Calu3 (cell line): ENCODE measurements around the gene SNX8. TPM values are rescaled to one million over a fixed set of nuclear protein-coding genes. Genes with fewer than 3 reads are reported as not detected.
A peak's percentile ranks its signal among the peaks of the same experiment; 100 is the strongest.

Experiments
- BruUV-seq: library from RNA; stranded (reverse); fragments of 400-500 nt; replicated peaks from 2 replicates; lab custom pipeline; 2021; lab: Mats Ljungman, UMichigan
- CTCF ChIA-PET: fragments of 300-600 bp; sonication (Branson Sonifier 250); formaldehyde crosslinking; loops from one replicate; lab custom pipeline; 2022; ENCODE audit warnings: antibody characterized with exemption; lab: Charles Lee
- DNase-seq: peaks from one replicate; pipeline ENCODE4 v3.0.0; 2022
- H3K27ac Mint-ChIP-seq: one replicate; pipeline ENCODE4 v1.8.0; 2022; ENCODE audit warnings: mixed read lengths; ENCODE audit not compliant: unreplicated experiment
- H3K27me3 Mint-ChIP-seq: one replicate; pipeline ENCODE4 v1.8.0; 2022; ENCODE audit warnings: mixed read lengths; ENCODE audit not compliant: unreplicated experiment
- H3K36me3 Mint-ChIP-seq: one replicate; pipeline ENCODE4 v1.8.0; 2022; ENCODE audit warnings: mild to moderate bottlenecking, moderate library complexity, mixed read lengths; ENCODE audit not compliant: insufficient read depth, unreplicated experiment
- H3K4me1 Mint-ChIP-seq: one replicate; pipeline ENCODE4 v1.8.0; 2022; ENCODE audit warnings: mild to moderate bottlenecking, low read depth, mixed read lengths; ENCODE audit not compliant: unreplicated experiment
- H3K4me3 Mint-ChIP-seq: one replicate; pipeline ENCODE4 v1.8.0; 2022; ENCODE audit warnings: mild to moderate bottlenecking, low read depth, moderate library complexity, mixed read lengths; ENCODE audit not compliant: unreplicated experiment
- H3K9me3 Mint-ChIP-seq: one replicate; pipeline ENCODE4 v1.8.0; 2022; ENCODE audit warnings: low read depth, mixed read lengths; ENCODE audit not compliant: unreplicated experiment
- intact Hi-C: fragments of 100-400 bp; cut with micrococcal nuclease; formaldehyde crosslinking; loops from one replicate; pipeline ENCODE4 v1.10.0; 2022; ENCODE audit not compliant: unreplicated experiment
- total RNA-seq: library from RNA; stranded (reverse); gene quantifications from 2 replicates; pipeline ENCODE4 v1.2.3, GENCODE V29; 2022
- TF ChIP-seq, protein P1 (sequence below): fragments of 200-600 bp; IDR thresholded peaks from one replicate; pipeline ENCODE4 v1.8.0; 2022; ENCODE audit warnings: antibody characterized with exemption; ENCODE audit not compliant: unreplicated experiment

Gene SNX8
- total RNA-seq, 1 experiment from 2014 or later, result 57.0 TPM

DNA sequence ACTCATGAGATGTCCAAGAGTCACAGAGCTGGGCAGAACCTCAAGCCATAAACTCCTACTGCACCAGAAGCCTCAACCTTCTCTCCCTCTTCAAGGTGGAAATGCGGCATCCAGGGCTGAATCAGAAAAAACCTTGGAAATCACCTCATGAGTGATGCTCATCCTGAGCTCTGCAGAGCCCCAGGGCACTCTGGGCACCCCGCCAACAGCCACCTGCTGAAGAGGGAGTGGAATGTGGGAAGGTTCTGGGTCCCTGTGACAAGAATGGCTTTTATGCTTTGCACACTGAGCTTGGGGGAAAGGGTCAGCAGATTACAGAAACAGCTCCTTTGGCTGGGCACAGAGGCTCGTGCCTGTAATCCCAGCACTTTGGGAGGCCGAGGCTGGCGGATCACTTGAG is 53.4 kb downstream of the SNX8 start:
- Mint-ChIP-seq H3K36me3 (peaks cover 45% of the 10 kb centered on the region), H3K27ac (peak overlapping the region; percentile 57)
- TF ChIP-seq, protein P1, sequence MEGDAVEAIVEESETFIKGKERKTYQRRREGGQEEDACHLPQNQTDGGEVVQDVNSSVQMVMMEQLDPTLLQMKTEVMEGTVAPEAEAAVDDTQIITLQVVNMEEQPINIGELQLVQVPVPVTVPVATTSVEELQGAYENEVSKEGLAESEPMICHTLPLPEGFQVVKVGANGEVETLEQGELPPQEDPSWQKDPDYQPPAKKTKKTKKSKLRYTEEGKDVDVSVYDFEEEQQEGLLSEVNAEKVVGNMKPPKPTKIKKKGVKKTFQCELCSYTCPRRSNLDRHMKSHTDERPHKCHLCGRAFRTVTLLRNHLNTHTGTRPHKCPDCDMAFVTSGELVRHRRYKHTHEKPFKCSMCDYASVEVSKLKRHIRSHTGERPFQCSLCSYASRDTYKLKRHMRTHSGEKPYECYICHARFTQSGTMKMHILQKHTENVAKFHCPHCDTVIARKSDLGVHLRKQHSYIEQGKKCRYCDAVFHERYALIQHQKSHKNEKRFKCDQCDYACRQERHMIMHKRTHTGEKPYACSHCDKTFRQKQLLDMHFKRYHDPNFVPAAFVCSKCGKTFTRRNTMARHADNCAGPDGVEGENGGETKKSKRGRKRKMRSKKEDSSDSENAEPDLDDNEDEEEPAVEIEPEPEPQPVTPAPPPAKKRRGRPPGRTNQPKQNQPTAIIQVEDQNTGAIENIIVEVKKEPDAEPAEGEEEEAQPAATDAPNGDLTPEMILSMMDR, result no peak

DNA sequence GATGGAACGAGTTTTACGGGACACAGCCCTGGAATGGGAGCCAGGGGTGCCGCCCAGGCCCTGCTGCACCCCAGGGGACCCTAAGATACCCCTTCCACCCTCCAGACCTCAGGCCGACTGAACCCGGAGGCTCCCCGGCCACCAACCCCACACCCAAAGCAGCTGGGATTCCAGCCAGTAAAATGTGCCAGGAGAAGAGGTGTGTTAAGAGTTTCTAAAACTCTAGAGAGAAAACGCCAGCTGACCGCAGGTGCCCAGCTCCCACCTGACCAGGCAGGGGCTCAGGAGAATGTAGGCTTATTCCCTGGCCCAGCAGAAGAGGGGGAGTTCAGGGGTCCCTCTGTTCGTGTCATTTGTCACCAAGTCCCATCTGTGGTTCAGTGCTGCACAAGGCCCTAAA is 54.8 kb downstream of the SNX8 start:
- no peak for DNase-seq
- Mint-ChIP-seq H3K27ac (no peak overlapping the region), H3K4me1 (peaks cover 15% of the 10 kb centered on the region), H3K4me3 (no peak overlapping the region), H3K36me3 (peaks cover 50% of the 10 kb centered on the region), H3K27me3 (no peaks in the 10 kb centered on the region), H3K9me3 (no peaks in the 10 kb centered on the region)
- intact Hi-C loops, result no loop called here
- TF ChIP-seq, protein P1, result no peak
- CTCF ChIA-PET, result no interaction called here
- BruUV-seq, result no TSS peak

More for the DNA sequence above, 53.4 kb downstream of the SNX8 start:
- no peaks in the 10 kb centered on the region for H3K27me3 Mint-ChIP-seq
- intact Hi-C loops, result no loop called here
- no TSS peak for BruUV-seq
- H3K4me3 Mint-ChIP-seq, result no peak overlapping the region
- H3K9me3 Mint-ChIP-seq, result no peaks in the 10 kb centered on the region
- CTCF ChIA-PET, result interaction anchor here (0.6 to 1.4 kb wide), 6 partner anchors 9 to 649 kb away, joined by 3 to 6 read pairs (median 4); no protein-coding TSS in a partner anchor
- H3K4me1 Mint-ChIP-seq, result peaks cover 9% of the 10 kb centered on the region
- DNase-seq, result peak; percentile 96

DNA sequence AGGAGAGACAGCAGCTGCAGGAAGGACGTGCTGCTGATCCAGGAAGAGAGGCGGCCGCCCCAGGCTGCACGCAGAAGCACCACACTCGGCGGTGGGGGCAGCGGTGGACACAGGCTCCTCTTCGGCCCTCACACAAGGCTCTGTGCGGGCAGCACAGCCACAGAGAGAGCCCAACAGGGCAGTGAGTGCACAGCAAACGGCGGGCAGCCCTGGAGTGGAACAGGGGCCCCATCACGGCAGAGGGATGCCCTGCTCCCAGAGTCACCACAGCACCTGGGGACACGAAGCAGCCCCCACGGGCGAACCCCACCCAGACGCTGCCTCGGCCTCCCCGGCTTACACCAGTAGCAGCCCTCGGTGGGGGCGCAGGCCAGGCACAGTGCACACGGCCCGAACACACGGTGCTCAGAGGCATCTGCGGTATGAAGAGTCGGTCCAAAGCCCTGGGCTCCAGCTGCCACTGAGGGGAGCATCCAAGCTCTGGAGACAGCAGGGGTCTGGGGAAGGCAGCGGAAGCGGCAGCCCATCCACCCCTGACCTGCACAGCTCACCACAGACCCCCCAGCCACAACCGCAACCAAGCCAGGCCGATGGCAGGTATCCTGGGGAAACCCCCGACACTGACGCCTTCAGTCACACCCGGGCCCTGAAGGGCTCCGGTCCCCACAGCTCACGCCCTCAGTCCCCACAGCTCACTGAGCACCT is 55.4 kb downstream of the SNX8 start:
- CTCF ChIA-PET, result no interaction called here
- Mint-ChIP-seq H3K4me3 (no peak overlapping the region), H3K4me1 (peaks cover 15% of the 10 kb centered on the region), H3K36me3 (peaks cover 47% of the 10 kb centered on the region), H3K9me3 (no peaks in the 10 kb centered on the region), H3K27ac (no peak overlapping the region), H3K27me3 (no peaks in the 10 kb centered on the region)
- BruUV-seq, result no TSS peak
- intact Hi-C loops, result no loop called here
- TF ChIP-seq, protein P1, result no peak
- no peak for DNase-seq

DNA sequence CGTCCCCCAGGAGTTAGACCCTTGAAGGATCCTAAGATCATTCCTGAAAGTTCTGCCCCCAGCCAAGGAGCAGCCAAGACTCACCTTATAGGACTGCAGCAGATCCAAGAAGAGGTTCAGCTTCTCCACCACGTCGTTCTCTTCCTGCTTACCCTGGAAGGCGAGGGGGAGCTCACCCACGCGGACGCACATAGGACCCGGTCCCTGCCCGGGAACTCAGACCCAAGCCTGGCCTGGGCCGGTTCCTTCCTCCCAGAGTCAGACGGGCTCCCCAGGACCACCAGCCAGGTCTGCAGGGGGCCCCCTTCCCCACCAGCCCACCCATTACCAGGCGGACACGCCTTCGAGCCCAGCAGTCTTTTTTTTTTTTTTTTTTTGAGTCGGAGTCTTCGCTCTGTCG is 56.6 kb downstream of the SNX8 start:
- TF ChIP-seq, protein P1, result no peak
- intact Hi-C loops, result no loop called here
- Mint-ChIP-seq H3K36me3 (peaks cover 47% of the 10 kb centered on the region), H3K4me3 (no peak overlapping the region), H3K9me3 (no peaks in the 10 kb centered on the region), H3K4me1 (peaks cover 15% of the 10 kb centered on the region), H3K27me3 (no peaks in the 10 kb centered on the region), H3K27ac (no peak overlapping the region)
- no TSS peak for BruUV-seq
- DNase-seq, result no peak
- CTCF ChIA-PET, result no interaction called here
